HG03520 (cell line): Measurements from ENCODE around the gene SPATA2L.
A peak's percentile ranks its signal among the peaks of the same experiment; 100 is the strongest.
"Not testable (repeated sequence)": the region's sequence is repeated elsewhere in the genome, so short reads cannot be mapped to it uniquely, and the experiment has no call there.

Experiments
- ATAC-seq: cut with Tn5 transposase; IDR thresholded peaks from one replicate; pipeline ENCODE4 v1.9.1; 2021; ENCODE audit warnings: mild to moderate bottlenecking, moderate library complexity; ENCODE audit not compliant: unreplicated experiment

The SPATA2L gene

DNA sequence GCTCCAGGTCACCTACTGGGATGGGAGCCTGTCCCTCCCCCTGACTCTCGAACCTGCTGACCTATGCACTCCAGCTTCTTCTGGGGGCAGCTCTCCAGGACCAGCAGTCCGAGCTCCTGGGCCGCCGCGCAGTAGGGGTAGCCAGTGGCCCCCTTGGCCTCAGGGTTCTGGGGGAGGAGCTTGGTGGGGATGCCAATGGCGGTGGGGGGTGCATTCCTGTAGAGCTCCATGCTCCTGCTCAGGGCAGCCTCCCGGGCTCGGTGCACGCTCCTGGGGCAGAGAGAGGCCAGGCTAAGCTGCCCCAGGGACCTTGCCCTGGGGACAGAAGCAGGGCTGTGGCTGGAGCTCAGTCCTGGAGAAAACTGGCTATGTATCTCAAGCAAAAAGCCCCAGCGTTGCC lies 7.7 kb upstream of the SPATA2L start:
- ATAC-seq, result no peak

DNA sequence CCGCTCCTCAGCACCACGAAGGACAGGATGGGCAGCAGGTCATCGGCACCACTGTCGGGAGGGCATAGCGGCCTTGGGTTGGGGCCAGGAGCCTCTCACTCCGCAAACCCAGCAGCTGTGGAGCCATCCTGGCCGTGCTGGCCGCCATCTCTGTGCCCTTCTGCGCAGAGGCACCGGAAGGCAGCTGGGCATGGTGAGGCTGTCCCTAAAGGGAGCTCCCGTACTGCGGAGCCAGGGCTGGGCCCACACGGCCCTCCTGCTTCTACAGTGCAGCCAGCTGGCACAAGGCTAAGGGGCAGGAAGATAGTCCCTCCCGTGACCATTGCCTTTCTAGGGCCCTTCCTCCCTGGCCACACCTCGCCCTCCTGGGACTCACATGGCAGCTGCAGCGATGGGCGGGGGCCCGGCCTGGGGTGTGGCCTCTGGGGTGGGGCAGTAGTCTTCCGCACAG lies 7.0 kb upstream of the SPATA2L start:
- no peak for ATAC-seq

DNA sequence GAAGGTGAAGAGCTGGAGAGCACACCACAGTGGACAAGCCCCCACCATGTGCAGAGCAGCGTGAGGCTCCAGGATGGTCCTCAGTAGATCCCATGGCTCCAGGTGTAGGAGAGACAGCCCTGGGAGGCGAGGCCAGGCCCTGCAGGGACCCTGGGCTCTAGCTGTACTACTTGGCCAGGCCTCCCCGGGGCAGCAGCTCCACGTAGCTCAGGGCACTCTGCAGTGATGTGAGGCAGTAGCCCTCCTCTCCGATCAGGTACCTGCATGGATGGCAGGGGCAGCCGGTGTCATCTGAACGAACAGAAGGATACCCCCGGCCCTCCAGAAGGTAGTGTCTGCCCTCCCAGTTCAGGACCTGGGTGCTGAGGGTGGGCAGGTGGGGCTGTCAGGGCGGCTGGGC lies 6.2 kb upstream of the SPATA2L start:
- no peak for ATAC-seq

DNA sequence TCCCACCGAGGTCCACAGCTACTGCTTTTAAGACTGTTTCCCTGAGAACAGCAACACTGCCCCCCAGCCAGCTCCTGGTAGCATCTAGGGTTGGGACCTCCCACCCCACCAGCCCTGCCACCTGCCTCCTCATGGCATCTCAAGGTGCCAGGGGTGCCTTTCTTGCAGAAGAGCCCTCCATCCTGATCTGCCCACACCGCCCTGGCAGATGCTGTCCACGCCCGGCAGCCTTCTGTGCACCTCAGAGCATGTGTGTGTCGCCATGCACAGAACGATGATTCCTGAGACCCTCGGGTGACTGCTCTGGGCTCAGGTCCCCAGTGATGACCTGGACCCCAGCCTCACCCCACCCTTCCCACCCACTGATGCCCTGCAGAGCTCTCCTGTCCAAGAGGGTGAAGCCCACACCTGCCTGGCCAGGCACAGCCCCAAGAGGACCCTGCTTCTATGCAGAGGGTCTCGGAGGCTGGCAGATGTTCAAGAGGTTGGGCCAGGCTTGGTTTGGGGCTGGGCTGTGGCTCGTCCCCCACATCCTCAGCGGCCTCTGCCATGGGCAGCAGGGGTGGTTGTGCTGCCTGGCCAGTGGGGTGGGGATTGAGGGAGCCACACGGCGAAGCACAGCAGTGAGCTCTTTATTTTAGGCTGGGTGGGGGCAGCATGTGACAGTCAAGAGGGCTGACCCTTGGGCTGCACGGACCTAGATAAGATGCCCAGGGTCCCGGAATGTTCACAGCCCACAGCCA lies 5.2 kb upstream of the SPATA2L start:
- ATAC-seq, result no peak

DNA sequence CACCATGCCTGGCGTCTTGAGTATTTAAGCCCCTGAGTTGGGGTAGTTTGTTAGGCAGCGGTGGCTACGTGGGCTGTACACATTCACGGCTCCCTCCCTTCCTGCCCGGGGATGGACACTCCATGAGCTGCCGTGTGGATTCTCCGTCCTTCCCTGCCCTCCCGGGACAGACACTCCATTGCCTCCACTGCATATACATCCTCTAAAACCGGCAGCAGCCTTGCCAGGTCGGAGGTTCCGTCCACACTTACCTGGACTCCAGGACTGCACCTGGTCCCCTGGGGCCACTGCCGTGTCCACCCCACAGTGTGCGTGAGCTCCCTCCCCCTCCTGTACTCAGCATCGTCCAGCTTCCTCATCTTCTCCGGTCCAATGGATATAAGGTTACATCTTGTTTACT lies 3.5 kb upstream of the SPATA2L start:
- no peak for ATAC-seq

DNA sequence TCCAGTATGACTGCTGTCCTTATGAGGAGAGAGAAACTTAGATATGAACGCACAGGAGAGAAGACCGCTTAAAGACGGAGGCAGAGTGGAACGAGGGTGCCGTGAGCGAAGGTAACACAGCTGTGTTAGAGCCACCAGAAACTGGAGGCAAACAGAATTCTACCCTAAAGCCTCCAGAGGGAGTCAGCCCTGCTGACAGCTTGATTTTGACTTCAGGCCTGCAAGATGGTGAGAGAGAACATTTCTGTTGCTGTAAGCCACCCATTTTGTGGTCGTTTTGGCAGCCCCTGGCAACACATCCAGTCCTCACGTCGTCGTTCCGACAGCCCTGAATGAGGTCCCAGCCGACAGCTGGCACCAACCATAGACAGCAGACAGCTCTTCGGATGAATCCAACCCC lies 2.8 kb upstream of the SPATA2L start:
- no peak for ATAC-seq

DNA sequence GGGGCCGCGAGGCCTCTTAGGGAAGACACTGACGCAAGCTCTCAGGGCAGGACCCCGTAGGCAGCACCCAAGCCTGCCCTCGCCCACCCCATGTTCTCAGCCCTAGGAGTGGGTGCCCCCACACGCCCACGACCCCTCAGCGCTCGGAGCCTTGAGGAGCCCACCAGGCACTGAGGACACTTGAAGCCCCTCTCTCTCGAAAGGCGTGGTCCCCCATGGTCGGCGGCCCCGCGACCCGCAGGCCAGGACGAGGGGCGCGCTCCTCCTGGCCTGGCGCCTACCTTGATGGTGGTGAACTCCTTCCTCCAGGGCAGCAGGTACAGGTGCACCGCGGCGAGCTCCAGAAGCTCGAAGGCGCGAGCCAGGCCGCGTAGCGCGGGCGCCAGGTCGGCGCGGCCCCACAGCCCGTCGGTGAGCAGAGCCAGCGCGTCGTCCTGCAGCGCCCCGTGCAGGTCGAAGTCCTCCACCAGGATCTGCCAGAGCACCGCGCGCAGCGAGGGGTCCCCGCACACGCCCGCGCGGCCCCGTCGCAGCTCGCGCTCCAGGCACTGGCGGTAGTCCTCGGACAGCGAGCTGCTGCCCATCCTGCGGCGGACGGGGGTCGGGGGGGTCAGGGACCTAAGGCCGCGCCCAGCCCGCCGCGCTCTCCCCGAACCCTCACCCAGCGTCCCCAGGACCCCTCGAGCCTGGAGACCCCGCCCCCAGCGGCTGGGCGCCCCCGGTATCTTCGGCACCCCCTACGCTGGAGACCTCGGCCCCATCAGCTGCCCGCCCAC lies 668 bp downstream of the SPATA2L start:
- peak; percentile 2 for ATAC-seq

DNA sequence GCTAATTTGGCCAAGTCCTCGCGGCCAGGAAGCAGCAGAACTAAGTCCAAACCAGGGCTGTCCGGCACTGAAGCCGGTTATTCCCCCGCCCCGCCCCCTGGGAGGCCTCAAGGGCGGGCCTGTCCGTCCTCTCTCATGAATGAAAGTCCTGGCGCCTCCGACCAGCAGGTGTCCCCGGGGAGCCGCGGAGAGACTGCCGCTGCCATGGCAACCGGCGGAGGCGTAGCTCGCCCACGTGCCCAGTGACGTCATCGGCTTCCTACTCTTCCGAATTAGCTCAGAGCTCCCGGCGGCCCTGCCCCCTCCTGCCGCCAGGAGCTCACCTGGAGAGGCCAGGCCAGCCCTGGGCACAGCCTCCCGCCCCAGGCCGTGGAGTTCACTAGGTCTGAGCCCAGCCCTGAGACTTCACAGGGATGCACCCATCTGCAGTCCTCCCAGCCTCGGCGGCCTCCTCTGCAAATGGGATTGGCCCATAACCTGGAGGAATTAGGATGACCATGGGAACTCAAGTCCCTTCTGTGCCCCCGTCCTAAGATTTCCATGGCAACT lies 1.3 kb downstream of the SPATA2L start:
- ATAC-seq, result peak; percentile 30

DNA sequence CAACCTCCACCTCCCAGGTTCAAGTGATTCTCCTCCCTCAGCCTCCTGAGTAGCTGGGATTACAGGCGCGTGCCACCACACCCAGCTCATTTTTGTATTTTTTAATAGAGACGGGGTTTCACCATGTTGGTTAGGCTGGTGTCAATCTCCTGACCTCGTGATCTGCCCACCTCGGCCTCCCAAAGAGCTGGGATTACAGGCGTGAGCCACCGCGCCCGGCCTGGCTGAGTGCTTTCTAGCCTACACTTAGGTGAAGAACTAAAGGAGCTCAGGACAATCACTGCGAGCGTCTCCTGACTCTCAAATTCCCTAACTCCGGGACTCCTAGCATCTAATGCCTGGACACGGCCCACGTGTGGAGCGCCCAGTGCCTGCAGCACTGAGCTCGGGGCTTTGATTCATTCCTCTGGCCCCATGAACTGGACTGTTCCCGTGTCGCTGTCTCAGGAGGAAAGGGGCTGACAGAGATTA lies 1.8 kb downstream of the SPATA2L start:
- not testable (repeated sequence) for ATAC-seq

DNA sequence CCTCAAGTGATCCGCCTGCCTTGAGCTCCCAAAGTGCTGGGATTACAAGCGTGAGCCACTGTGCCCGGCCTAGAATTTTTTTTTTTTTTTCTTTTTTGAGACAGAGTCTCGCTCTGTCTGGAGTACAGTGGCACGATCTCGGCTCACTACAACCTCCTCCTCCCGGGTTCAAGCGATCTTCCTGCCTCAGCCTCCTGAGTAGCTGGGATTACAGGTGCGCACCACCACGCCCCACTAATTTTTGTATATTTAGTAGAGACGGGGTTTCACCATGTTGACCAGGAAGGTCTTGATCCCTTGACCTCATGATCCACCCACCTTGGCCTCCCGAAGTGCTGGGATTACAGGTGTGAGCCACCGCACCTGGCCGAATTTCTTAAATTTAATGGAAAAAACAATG lies 2.8 kb downstream of the SPATA2L start:
- ATAC-seq, result not testable (repeated sequence)

DNA sequence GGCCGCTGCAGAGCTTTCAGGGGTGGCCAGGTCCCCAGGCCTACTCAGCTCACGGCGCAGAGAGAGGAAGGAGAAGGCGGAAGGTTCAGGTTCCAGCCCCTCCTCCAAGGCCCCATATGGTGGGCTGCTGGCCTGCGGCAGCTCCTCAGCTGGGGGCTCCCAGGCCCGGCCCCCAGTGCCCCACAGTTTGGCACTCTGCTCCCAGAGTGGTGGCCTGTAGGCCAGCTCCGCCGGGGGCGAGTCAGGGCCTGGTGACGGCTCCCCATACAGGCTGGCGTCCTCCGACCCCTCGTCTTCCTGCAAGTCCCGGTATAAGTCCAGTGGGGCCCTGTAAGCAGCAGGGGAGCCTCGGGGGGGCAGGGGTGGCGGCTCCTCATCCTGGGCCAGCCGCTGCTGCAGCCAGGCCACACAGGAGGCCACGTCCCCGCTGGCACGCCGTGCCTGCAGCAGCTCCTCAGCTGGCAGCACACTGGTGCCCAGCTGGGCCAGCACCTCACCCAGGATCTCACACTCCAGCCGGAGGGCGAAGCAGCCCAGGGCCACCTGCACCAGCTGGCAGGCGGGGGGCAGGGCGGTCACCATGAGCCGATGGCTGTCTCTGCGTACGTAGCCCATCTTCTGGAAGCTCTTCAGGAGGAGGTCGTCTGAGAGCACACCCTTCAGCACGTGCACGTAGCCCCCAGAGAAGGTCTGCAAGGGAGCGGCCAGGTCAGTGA lies 3.7 kb downstream of the SPATA2L start:
- ATAC-seq, result no peak

DNA sequence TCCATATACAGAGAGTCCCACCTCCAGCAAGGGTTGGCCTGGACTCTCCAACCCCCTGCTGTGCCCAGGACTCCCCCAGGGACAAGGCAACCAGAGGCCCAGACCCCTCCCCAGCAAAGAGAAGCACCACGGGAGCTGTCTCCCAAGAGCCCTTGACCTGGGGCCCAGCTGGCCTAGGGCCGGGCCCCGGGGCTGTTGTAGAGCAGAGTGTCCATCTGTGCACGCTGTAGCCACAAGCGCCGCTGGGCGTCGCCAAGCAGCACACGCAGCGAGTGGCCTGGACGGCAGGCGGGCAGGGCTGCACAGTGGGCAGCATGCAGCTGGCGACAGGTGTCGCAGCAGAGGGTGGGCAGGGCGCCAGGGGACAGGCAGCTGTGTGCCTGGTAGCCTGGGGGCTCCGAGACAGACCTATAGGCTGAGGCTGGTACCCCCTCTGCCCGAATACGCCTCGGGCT lies 4.3 kb downstream of the SPATA2L start:
- no peak for ATAC-seq

DNA sequence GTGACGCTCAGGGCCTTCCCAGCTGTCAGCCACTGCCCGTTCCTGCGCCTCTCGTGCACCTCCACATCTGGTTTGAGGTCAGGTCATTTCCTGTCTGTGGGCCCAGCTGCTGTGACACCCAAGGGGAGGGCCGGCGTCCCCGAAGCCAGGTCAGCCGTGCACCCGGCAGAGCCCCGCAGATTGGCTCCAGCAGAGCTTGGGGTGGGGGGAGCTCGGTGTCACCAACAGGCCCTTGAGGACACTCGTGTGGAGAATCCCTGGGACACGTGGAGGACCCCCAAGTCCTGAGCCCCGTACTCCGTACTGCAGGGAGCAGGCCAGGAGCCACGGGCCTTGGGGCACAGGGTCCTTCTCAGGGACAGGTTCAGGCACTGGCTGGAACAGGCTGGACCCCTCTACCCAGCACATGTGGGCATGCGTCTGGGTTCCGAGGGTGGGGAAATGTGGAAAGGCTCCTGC lies 4.8 kb downstream of the SPATA2L start:
- ATAC-seq, result no peak

DNA sequence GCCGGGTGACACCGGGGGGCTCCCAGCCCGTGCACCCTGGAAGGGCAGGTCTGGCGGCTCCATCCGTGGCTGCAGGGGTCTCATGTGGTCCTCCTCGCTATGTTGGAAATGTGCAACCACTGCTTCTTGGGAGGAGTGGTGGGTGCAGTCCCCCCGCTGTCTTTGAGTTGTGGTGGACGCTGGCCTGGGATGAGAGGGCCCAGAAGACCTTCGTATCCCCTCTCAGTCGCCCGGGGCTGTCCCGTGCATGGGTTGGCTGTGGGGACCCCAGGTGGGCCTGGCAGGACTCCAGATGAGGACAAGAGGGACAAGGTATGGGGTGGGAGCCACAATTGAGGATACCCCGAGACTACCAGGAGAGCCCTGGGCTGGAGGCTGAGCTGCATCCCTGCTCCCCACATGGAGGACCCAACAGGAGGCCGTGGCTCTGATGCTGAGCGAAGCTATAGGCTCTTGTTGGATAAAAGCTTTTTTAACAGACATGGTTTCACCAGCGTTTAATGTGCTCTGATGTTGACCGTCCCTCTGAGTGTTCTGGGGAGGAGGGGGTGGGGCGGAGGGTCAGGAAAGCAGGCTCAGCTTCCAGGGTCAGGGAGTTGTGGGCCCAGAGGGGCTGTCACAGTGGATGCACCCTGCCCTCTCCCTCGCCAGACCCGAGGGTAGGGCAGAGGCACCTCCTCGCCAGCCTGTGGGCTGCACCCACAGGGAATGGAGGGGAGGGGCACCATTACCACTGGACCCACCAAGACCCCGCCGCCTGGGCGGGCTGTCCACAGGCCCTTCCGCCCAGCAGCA lies 5.4 kb downstream of the SPATA2L start:
- ATAC-seq, result no peak

DNA sequence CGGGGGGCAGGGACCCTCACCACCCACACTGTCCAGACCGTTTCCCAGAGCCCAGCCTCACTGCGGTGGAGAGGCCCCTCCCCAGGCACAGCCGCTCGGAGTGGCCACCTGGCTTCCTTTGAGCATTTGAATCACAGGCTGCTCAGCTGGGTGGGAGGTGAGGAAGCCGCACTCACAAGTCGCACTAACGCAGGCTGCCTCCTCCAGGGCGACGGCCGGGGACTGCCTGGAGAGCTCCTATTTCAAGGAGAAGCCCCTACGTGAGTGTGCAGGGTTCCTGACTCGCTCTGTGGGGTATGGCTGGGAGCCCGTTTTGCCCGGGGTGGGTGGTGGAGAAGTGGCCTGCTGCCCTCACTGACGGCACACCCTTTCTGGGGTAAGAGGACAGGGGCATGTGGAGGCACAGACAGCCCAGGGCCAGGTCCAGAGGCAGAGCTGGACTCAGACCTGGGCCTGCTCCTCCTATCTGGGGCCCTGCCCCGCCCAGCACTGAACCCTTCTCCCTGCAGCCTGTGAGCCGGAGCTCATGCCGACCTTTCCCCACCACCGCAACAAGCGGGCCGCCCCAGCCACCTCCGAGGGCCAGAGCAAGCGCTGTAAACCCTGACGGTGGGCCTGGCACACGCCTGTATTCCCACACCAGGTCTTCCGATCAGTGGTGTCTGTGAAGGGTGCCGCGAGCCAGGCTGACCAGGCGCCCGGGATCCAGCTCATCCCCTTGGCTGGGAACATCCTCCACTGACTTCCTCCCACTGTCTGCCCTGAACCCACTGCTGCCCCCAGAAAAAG lies 6.2 kb downstream of the SPATA2L start:
- no peak for ATAC-seq

DNA sequence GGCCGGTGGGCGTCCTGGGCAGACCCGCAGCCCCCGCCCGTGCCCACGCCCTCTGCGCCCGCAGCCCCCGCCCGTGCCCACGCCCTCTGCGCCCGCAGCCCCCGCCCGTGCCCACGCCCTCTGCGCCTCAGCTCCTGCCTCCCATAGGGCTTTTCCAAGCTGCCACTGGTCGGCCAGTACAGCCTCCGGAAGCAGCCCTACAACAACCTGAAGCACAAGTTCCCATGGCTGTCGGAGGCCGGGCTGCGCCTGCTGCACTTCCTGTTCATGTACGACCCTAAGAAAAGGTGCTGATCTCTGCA lies 6.8 kb downstream of the SPATA2L start:
- ATAC-seq, result not testable (repeated sequence)

DNA sequence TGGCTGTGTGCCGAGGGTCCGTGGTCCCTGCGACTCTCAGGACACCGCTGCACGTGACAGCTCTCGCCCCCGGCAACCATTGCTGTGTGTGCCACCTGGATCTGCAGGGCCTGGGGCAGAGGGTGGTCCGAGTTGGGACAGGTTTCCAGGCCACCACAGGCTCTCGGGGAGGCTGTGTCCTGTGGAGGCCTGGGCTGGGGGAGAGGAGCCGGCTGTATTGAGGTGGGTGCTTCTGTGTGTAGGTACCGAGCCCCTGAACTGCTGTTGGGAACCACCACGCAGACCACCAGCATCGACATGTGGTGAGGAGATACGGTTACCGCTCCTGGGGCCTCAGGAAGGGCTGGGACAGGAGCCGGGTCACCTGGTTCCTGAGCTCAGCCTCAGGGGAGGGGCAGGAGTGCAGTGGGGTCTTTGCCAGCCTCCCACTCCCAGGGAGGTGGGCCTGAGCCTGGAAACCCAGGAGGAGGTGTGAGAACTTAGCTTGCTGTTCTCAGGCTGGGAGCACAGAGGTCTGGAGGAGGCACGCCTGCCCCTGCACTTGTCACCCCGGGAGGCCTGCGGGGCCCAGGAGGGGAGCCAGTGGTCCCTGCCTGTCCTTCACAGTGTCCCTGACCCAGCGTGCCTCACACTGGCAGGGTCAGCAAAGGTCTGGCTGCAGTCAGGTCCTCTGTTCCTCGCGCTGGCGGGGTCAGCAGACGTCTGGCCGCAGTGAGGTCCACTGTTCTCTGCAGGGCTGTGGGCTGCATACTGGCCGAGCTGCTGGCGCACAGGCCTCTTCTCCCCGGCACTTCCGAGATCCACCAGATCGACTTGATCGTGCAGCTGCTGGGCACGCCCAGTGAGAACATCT lies 7.3 kb downstream of the SPATA2L start:
- ATAC-seq, result no peak

DNA sequence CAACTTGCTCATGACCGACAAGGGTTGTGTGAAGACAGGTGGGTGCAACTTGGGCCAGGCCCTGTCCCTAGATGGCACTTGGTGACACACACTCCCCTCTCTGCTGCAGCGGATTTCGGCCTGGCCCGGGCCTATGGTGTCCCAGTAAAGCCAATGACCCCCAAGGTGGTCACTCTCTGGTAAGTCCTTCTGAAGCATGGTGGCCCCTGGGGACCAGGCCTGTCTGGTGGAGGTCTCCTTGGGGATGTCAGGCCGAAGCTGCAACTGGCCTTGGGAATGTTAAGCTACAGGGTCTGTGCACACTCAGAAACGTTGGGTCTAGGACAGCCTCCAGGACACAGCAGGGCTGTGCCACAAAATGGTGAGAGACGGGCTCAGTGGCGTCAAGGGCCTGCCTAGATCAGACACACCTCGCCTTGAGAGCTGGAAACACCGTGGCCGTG lies 8.2 kb downstream of the SPATA2L start:
- no peak for ATAC-seq
